Spleen (tissue), 7 donors: ENCODE measurements around the gene DHX57.

Source experiments
- CTCF ChIP-seq, 11 experiments: fragments of 200-600 bp in 7 of 11; fragments of 450-650 bp in 4 of 11; sonication (generic) in 4 of 11; IDR thresholded peaks in 8 of 11; conservative IDR thresholded peaks in 3 of 11; 1 replicate in 7 of 11; 2 replicates in 4 of 11; pipeline versions ENCODE4 v1.4.0 to v1.8.0; 2016 to 2021; ENCODE audit warnings: antibody characterized with exemption in 11 of 11, inconsistent platforms in 4 of 11, mild to moderate bottlenecking in 1 of 11
- POLR2A ChIP-seq, 3 donors: fragments of 450-650 bp; IDR thresholded peaks; one replicate each; pipeline ENCODE4 v1.5.1; 2017; ENCODE audit warnings: antibody characterized with exemption in 3 of 3, mild to moderate bottlenecking in 1 of 3
- POLR2AphosphoS5 ChIP-seq, 3 donors: sonication (generic); formaldehyde crosslinking; IDR thresholded peaks; one replicate each; pipeline ENCODE4 v1.5.1; 2017; ENCODE audit warnings: antibody characterized with exemption in 3 of 3
- donor health status: DM: no; HTN: no; CAD: no; lungs with moderate emphysema.
- donor health status: DM: no; HTN: no; CAD: no.
- donor health status: DM: no; HTN: no; CAD: no.

DNA sequence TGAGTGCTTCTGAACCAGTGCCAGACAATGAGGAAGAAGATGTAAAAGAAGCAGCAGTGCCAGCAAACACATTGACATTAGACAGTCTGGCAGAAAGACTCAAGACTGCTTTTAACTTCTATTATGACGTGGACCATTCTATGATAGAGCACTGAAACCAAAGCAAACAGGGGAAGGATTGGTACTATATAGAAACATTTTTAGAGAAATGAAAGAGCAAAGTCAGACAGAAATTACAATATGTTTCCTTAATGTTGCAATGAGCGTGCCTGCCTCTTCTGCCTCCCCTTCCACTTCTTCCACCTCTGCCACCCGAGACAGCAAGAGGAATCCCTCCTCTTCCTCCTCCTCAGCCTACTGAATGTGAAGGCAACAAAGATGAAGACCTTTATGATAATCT is 39.7 kb downstream of the DHX57 start:
- TF ChIP-seq CTCF (IDR thresholded peaks at IDR 0.05 in 8 of 11, conservative IDR thresholded peaks at IDR 0.05 in 3 of 11) = no peak
- TF ChIP-seq POLR2A (IDR thresholded peaks at IDR 0.05) = no peak
- peak in 1 of 3 donors; percentile 36 for TF ChIP-seq POLR2AphosphoS5 (IDR thresholded peaks at IDR 0.05)
